ENCODE results near the gene KCNG2. TPM values are rescaled to one million over a fixed set of nuclear protein-coding genes. Genes with fewer than 3 reads are reported as not detected.

Gene KCNG2
- total and polyA plus RNA-seq, 10 of the 15 experiments (the other 5 are each of a cell fraction or from before 2014, with no cell fraction given) = 0.20 to 0.23 TPM; not detected in 8

DNA sequence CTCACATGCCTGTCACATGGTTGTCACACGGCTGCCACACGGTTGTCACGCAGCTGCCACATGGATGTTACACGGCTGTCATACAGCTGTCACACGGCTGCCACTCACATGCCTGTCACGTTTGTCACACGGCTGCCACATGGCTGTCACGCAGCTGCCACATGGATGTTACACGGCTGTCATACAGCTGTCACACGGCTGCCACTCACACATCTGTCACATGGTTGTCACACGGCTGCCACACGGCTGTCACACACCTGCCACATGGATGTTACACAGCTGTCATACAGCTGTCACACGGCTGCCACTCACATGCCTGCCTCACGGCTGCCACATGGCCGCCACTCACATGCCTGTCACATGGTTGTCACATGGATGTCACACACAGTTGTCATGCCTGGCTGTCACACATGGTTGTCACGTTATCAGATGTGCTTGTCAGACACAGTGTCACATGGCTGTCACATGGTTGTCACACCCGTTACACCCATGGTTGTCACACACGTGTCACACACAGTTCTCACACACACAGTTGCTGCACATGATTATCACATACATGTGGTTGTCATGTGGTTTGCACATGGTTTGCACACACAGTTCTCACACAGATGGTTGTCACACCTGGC, 19.4 kb downstream of the KCNG2 start:
- Histone ChIP-seq H3K9ac (ENCODE audit: control insufficient read depth, insufficient read depth, low read length) (no peak overlapping the region), H3K9me3 (replicated peaks; ENCODE audit: control insufficient read depth, insufficient read depth, low read length) (no peaks in the 10 kb centered on the region; the same call in 2 of the 3 replicates), H3K27ac (ENCODE audit: control insufficient read depth, insufficient read depth) (no peak overlapping the region), H4K20me1 (ENCODE audit: control insufficient read depth, insufficient read depth) (no peaks in the 10 kb centered on the region), H3K4me3 (no peak overlapping the region), H3K27me3 (replicated peaks in 1 of 2; ENCODE audit: control insufficient read depth in 2 of 2, insufficient read depth in 2 of 2, low read length in 1 of 2) (no peaks in the 10 kb centered on the region), H3K4me2 (ENCODE audit: control insufficient read depth, insufficient read depth) (no peak overlapping the region), H3K4me1 (ENCODE audit: control insufficient read depth, insufficient read depth, low read length) (peaks cover 4% of the 10 kb centered on the region), H3K36me3 (ENCODE audit: control insufficient read depth in 2 of 2, insufficient read depth in 2 of 2, low read length in 1 of 2) (no peaks in the 10 kb centered on the region), H2AFZ (ENCODE audit: control insufficient read depth, low read depth, low read length) (no peak overlapping the region), H3K79me2 (ENCODE audit: control insufficient read depth, insufficient read depth, low read length) (no peaks in the 10 kb centered on the region)
- intact Hi-C loops (cut with micrococcal nuclease; ENCODE audit: unreplicated experiment) = no loop called here
- DNase-seq (ENCODE audit: low read depth, low spot score) (no peak), FAIRE-seq (no peak), ATAC-seq (no peak)
- CTCF ChIA-PET = no interaction called here
- SMC1A ChIA-PET (ENCODE audit: uncharacterized antibody, unreplicated experiment) = no interaction called here
- in situ Hi-C loops (cut with MboI) = no loop called here
- no TSS peak for BruUV-seq (replicated peaks)
- TF ChIP-seq, protein P1, sequence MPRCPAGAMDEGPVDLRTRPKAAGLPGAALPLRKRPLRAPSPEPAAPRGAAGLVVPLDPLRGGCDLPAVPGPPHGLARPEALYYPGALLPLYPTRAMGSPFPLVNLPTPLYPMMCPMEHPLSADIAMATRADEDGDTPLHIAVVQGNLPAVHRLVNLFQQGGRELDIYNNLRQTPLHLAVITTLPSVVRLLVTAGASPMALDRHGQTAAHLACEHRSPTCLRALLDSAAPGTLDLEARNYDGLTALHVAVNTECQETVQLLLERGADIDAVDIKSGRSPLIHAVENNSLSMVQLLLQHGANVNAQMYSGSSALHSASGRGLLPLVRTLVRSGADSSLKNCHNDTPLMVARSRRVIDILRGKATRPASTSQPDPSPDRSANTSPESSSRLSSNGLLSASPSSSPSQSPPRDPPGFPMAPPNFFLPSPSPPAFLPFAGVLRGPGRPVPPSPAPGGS (IDR thresholded peaks at IDR 0.05; ENCODE audit: borderline replicate concordance, insufficient read depth, low read depth, low read length, poor library complexity, severe bottlenecking) = peak; percentile 81
- 0 out of 2 replicates have a peak, but pooled peaks have one; percentile 23 for TF ChIP-seq TCF3 (IDR thresholded peaks at IDR 0.05; ENCODE audit: borderline replicate concordance, insufficient read depth, low read depth, low read length)
- TF ChIP-seq STAT3 (IDR thresholded peaks at IDR 0.05; ENCODE audit: low read depth, low read length) = no peak
- WGBS (ENCODE audit: insufficient coverage, insufficient replicate concordance, low lambda C conversion rate, missing lambda C conversion rate) = 79% methylated on average over 18 of the region's 18 CpGs
- RAD21 ChIA-PET (ENCODE audit: unreplicated experiment) = no interaction called here
- POLR2A ChIA-PET = no interaction called here

DNA sequence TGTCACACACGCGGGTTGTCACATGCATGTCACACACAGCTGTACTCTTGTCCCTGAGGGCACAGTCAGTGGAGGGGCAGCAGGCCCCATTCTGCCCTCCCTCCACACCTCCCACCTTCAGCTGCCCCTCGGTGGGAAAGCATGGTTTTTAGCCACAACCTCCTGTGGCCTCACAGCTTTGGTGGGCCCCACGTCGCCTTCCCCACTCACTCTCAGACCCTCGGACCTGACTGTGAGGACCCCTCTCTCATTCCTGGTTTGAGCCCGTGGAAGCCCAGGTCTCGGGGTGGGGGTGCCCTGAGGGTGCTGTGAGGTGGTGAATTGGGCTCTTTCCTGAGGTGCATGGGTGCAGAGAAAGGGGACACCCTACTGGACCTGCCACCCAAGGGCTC, 19.9 kb downstream of the KCNG2 start:
- no peak overlapping the region for H2AFZ ChIP-seq (ENCODE audit: control insufficient read depth, low read depth, low read length)
- no peak for TF ChIP-seq YY1 (IDR thresholded peaks at IDR 0.05; ENCODE audit: low read depth, low read length)

More for the DNA sequence above, 19.9 kb downstream of the KCNG2 start:
- DNase-seq (ENCODE audit: low read depth, low spot score) (no peak), FAIRE-seq (no peak), ATAC-seq (no peak)
- intact Hi-C loops (cut with micrococcal nuclease; ENCODE audit: unreplicated experiment) (no loop called here), in situ Hi-C loops (cut with MboI) (no loop called here)
- Histone ChIP-seq H3K79me2 (ENCODE audit: control insufficient read depth, insufficient read depth, low read length) (no peaks in the 10 kb centered on the region), H4K20me1 (ENCODE audit: control insufficient read depth, insufficient read depth) (no peaks in the 10 kb centered on the region), H3K4me1 (ENCODE audit: control insufficient read depth, insufficient read depth, low read length) (peaks cover 4% of the 10 kb centered on the region), H3K4me2 (ENCODE audit: control insufficient read depth, insufficient read depth) (no peak overlapping the region), H3K27ac (ENCODE audit: control insufficient read depth, insufficient read depth) (no peak overlapping the region), H3K9ac (ENCODE audit: control insufficient read depth, insufficient read depth, low read length) (no peak overlapping the region), H3K36me3 (ENCODE audit: control insufficient read depth in 2 of 2, insufficient read depth in 2 of 2, low read length in 1 of 2) (no peaks in the 10 kb centered on the region), H3K9me3 (replicated peaks; ENCODE audit: control insufficient read depth, insufficient read depth, low read length) (no peaks in the 10 kb centered on the region; the same call in 2 of the 3 replicates), H3K27me3 (replicated peaks in 1 of 2; ENCODE audit: control insufficient read depth in 2 of 2, insufficient read depth in 2 of 2, low read length in 1 of 2) (no peaks in the 10 kb centered on the region), H3K4me3 (no peak overlapping the region)
- RAD21 ChIA-PET (ENCODE audit: unreplicated experiment) = no interaction called here
- CTCF ChIA-PET = no interaction called here
- 31% methylated on average over 8 of the region's 8 CpGs for WGBS (ENCODE audit: insufficient coverage, insufficient replicate concordance, low lambda C conversion rate, missing lambda C conversion rate)
- SMC1A ChIA-PET (ENCODE audit: uncharacterized antibody, unreplicated experiment) = no interaction called here
- no TSS peak for BruUV-seq (replicated peaks)
- POLR2A ChIA-PET = no interaction called here

All from GM12878 (cell line).